ENCODE measurements around the gene ZNF385B.

Gene ZNF385B

DNA sequence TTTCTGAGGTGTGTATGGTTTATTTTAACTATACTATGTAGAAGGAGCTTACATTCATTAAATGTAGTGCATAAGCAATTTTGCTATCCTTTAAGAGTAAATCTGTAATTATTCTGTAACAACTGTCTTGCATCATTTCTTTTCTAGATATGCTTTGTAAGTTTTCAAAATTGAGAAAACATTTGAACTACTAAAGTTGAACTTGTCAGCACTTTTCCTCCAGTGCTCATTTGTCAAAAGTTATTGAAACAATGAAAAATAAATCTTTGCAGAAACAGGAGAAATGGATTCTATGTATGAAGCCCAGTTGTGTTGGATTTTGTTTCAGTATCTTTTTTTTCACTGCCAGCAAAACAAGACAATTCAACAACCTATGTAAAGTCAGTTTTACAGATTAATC is 14.5 kb upstream of the ZNF385B start:
- Histone ChIP-seq H3K9me3 (ENCODE audit: control insufficient read depth, low read length) (no peaks in the 10 kb centered on the region), H3K36me3 (ENCODE audit: control insufficient read depth, insufficient read depth, low read length) (no peaks in the 10 kb centered on the region), H2AFZ (no peak overlapping the region), H3K27ac (no peak overlapping the region), H3K79me2 (no peaks in the 10 kb centered on the region), H3K9ac (no peak overlapping the region), H3K4me2 (ENCODE audit: low read length) (no peak overlapping the region), H3K4me3 (ENCODE audit: low read depth, low read length) (no peak overlapping the region), H3K4me1 (no peaks in the 10 kb centered on the region), H3K27me3 (ENCODE audit: control insufficient read depth, insufficient read depth, low read length) (no peaks in the 10 kb centered on the region)
- TF ChIP-seq, protein P1, sequence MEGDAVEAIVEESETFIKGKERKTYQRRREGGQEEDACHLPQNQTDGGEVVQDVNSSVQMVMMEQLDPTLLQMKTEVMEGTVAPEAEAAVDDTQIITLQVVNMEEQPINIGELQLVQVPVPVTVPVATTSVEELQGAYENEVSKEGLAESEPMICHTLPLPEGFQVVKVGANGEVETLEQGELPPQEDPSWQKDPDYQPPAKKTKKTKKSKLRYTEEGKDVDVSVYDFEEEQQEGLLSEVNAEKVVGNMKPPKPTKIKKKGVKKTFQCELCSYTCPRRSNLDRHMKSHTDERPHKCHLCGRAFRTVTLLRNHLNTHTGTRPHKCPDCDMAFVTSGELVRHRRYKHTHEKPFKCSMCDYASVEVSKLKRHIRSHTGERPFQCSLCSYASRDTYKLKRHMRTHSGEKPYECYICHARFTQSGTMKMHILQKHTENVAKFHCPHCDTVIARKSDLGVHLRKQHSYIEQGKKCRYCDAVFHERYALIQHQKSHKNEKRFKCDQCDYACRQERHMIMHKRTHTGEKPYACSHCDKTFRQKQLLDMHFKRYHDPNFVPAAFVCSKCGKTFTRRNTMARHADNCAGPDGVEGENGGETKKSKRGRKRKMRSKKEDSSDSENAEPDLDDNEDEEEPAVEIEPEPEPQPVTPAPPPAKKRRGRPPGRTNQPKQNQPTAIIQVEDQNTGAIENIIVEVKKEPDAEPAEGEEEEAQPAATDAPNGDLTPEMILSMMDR (IDR thresholded peaks at IDR 0.05), result no peak

DNA sequence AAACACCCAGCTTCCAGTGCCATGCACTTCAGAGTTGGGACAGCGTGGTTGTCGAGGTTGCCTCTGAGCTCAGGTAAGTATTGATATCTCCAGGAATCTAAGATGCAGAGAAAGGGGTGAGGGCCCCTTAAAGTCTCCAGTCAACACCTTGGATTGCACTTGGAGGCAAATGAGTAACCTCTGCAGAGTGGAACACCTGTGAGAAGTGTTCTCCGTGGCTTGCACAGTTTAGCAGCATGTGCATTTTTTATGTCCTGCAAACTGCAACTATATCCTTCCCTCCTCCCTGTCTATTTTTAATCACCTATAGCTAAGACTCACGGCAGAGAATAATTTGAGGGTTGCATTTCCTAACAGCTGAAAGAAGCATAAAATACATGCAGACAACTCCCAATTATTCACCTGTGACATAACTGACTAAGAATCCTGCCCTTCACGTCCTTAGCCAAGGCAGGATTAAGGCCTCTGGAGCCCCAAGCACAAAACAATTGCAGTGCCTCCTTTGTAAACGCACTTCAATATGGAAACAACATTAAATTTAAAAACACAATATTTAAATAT is 1.6 kb upstream of the ZNF385B start:
- Histone ChIP-seq H3K9ac (no peak overlapping the region), H3K4me2 (ENCODE audit: low read length) (no peak overlapping the region), H3K9me3 (ENCODE audit: control insufficient read depth, low read length) (no peaks in the 10 kb centered on the region), H3K79me2 (no peaks in the 10 kb centered on the region), H3K36me3 (ENCODE audit: control insufficient read depth, insufficient read depth, low read length) (no peaks in the 10 kb centered on the region), H3K27me3 (ENCODE audit: control insufficient read depth, insufficient read depth, low read length) (peaks cover 3% of the 10 kb centered on the region), H3K4me3 (ENCODE audit: low read depth, low read length) (no peak overlapping the region), H3K4me1 (no peaks in the 10 kb centered on the region), H3K27ac (no peak overlapping the region), H2AFZ (no peak overlapping the region)
- TF ChIP-seq, protein P1 (IDR thresholded peaks at IDR 0.05), result no peak

DNA sequence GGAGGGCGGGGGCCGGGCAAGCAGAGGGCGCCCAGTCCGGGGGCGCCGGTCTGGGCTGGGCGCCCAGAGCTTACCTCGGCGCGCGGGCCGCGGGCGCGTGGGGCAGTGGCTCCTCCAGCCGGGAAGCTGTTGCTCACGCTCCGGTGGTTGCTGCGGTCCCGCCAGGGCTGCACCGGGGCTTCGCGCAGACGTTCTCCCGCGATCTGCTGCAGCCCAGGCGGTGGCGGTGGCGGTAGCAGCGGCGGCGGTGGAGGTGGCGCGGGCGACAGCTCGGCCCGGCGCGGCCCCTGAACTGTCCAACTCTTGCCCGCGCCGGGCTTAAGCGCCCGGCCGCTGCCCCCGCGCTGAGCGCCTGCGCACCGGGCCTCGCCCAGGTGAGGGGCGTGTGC is 391 bp downstream of the ZNF385B start:
- H3K27me3 ChIP-seq (ENCODE audit: control insufficient read depth, insufficient read depth, low read length), result peaks cover 3% of the 10 kb centered on the region
- no peak overlapping the region for H3K4me3 ChIP-seq (ENCODE audit: low read depth, low read length)

GRCh38 chr2:179860255-179861026 is 971 bp downstream of the ZNF385B start:
- peak overlapping the region; percentile 51 for H2AFZ ChIP-seq
- TF ChIP-seq, protein P1 (IDR thresholded peaks at IDR 0.05), result no peak
- no peaks in the 10 kb centered on the region for H3K79me2 ChIP-seq
- no peaks in the 10 kb centered on the region for H3K36me3 ChIP-seq (ENCODE audit: control insufficient read depth, insufficient read depth, low read length)
- peak overlapping the region; percentile 59 for H3K4me2 ChIP-seq (ENCODE audit: low read length)
- no peak overlapping the region for H3K27ac ChIP-seq
- H3K27me3 ChIP-seq (ENCODE audit: control insufficient read depth, insufficient read depth, low read length), result peaks cover 2% of the 10 kb centered on the region
- H3K4me1 ChIP-seq, result no peaks in the 10 kb centered on the region
- peak overlapping the region; percentile 28 for H3K4me3 ChIP-seq (ENCODE audit: low read depth, low read length)
- no peak overlapping the region for H3K9ac ChIP-seq
- no peaks in the 10 kb centered on the region for H3K9me3 ChIP-seq (ENCODE audit: control insufficient read depth, low read length)

More for the DNA sequence above, 391 bp downstream of the ZNF385B start:
- H3K27ac ChIP-seq, result no peak overlapping the region
- no peak overlapping the region for H3K9ac ChIP-seq
- no peaks in the 10 kb centered on the region for H3K4me1 ChIP-seq
- peak overlapping the region; percentile 51 for H2AFZ ChIP-seq
- no peaks in the 10 kb centered on the region for H3K36me3 ChIP-seq (ENCODE audit: control insufficient read depth, insufficient read depth, low read length)
- no peaks in the 10 kb centered on the region for H3K79me2 ChIP-seq
- TF ChIP-seq, protein P1 (IDR thresholded peaks at IDR 0.05), result no peak
- H3K4me2 ChIP-seq (ENCODE audit: low read length), result peak overlapping the region; percentile 59
- H3K9me3 ChIP-seq (ENCODE audit: control insufficient read depth, low read length), result no peaks in the 10 kb centered on the region
